NCI-H2029 treated with DMSO at 0.1 percent for 48 hours (cell line): Measurements from ENCODE around the gene FAF2.
"Not testable (repeated sequence)": the region's sequence is repeated elsewhere in the genome, so short reads cannot be mapped to it uniquely, and the experiment has no call there.

Source experiments
- DNase-seq: peaks from one replicate; lab custom pipeline; 2025; lab: John Stamatoyannopoulos, UW

The FAF2 gene

GRCh38 chr5:176542596-176543427 is 94.6 kb downstream of the FAF2 start:
- no peak for DNase-seq

GRCh38 chr5:176543428-176544182 is 95.4 kb downstream of the FAF2 start:
- no peak for DNase-seq

DNA sequence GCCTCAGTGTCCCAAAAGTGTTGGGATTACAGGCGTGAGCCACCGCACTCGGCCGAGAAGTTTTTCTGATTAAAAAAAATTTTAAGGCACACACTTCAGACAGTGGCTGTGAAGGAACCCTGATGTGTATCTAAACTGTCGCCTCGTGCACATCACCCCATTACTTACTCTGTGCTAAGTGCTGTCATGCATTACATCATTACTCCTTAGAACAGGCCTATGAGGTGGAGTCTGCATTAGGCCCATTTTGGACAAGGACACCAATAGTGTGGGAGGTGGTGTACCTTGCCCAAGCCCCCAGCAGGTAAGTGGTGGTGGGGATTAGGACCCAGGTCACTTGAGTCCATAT is 97.2 kb downstream of the FAF2 start:
- no peak for DNase-seq

GRCh38 chr5:176545737-176546509 is 97.7 kb downstream of the FAF2 start:
- no peak for DNase-seq

DNA sequence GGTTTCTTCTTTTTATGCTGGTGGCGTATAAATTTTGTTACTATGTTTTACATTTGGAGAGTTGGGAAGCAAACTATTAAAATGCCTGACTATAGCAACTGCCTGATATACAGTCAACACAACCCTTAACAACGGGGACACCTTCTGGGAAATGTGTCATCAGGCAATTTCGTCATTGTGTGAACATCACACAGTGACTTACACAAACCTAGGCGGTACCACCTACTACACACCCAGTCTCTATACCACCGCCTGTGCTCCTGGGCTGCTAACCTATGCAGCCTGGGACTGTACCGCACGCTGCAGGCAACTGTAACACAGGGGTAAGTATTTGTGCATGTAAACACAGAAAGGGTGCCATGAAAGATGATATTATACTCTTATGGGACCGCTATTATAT is 99.6 kb downstream of the FAF2 start:
- no peak for DNase-seq

- no peak for DNase-seq
Observed at GRCh38 chr5:176548967-176549444, 100.8 kb downstream of the FAF2 start, which contains the start of gene CDHR2. CDHR2 (plus strand) TSS chr5:176549342; CDS start chr5:176565353, 16,011 bp downstream.

DNA sequence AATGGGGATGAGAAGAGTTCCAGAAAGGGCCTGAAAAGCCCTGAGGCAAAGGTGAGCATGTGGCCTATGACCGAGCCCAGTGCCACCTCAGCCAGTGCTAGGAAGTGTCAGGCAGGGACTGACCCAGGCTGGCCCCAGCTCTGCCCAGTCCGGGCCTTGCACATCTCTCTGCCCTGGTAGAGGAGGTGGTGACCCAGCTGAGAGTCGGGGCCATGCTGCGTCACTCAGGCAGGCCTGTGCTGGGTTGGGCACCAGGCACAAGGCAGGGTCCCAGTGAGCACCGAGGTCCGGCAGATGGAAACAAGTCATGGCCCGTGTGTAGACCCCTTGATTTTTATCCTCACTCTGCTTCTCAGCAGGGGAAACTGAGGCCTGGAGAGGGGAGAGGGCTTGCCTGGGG is 101.7 kb downstream of the FAF2 start:
- no peak for DNase-seq

- no peak for DNase-seq
Observed at GRCh38 chr5:176550275-176550831, 102.2 kb downstream of the FAF2 start.

DNA sequence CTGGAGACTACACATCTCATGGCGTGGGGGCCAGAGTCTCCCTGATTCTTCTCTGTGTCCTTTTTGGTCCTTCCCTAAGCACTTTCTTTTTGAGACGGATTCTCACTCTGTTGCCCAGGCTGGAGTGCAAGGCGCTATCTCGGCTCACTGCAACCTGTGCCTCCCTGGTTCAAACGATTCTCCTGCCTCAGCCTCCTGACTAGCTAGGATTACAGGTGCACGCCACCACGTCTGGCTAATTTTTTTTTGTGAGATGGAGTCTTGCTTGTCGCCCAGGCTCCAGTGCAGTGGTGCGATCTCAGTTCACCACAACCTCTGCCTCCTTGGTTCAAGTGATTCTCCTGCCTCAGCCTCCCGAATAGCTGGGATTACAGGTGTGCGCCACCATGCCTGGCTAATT is 102.8 kb downstream of the FAF2 start:
- DNase-seq, result not testable (repeated sequence)

GRCh38 chr5:176552332-176552869 is 104.2 kb downstream of the FAF2 start:
- no peak for DNase-seq

DNA sequence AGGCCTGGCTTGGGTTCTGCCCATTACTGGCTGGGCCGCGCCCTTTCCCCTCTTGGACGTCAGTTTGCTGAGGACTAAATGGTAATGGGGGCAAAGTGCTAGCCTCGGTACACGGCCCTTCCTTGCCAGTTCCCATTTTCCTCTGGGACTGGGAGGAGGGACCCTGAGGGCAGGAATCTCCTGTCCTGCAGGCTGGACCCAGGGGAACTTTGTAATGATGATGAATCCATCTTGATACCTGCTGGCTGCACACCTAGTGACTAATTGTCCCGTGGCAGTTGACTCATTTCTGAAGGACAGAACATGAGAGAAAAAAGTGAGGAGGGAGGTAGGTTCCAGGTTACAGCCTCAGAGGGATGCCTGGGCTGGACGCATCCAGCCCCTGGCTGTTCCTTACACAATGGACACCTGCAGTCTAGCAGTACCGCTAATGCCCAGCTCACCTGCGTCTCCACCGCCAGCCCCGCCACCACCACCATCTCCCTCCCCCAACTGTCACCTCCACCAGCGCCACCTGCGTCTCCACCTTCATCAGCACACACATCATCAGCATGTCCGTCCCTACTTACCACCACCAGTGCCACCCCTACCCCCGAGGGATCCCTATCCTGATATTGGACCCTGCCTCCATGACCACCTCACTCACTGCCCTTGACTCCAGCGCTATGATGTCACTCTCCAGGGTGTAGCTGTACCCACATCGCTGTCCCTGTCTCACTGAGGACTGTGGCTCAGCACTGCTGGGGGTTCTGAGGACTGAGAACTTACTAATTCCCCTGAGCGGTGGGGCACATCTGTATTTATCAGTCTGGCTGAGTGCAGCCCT is 105.3 kb downstream of the FAF2 start:
- DNase-seq, result no peak

GRCh38 chr5:176557846-176558245 is 109.7 kb downstream of the FAF2 start:
- no peak for DNase-seq
